ENCODE measurements around the gene OAS3.

DNA sequence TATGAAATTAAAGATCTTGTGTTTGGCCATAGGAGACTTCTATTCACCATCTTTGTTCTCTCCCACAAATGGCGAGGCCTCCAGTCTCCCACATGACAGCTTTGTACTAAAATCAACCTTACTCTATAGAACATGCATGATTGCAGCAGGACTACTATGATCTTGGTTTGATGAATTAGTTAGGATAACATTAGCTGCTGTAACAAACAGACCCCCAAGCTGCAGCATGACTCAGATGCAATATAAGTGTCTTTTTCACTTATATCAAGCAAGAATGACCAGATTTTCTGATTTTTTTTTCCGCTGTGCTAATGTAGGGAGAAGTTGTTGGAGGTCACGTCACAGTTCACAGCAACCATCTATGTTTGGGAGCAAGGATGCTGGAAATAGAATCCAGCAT lies 10.8 kb upstream of the OAS3 start:
- TF ChIP-seq, protein P1, sequence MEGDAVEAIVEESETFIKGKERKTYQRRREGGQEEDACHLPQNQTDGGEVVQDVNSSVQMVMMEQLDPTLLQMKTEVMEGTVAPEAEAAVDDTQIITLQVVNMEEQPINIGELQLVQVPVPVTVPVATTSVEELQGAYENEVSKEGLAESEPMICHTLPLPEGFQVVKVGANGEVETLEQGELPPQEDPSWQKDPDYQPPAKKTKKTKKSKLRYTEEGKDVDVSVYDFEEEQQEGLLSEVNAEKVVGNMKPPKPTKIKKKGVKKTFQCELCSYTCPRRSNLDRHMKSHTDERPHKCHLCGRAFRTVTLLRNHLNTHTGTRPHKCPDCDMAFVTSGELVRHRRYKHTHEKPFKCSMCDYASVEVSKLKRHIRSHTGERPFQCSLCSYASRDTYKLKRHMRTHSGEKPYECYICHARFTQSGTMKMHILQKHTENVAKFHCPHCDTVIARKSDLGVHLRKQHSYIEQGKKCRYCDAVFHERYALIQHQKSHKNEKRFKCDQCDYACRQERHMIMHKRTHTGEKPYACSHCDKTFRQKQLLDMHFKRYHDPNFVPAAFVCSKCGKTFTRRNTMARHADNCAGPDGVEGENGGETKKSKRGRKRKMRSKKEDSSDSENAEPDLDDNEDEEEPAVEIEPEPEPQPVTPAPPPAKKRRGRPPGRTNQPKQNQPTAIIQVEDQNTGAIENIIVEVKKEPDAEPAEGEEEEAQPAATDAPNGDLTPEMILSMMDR (IDR thresholded peaks at IDR 0.05; ENCODE audit: low read depth, low read length, poor library complexity, severe bottlenecking), result no peak
- TF ChIP-seq EZH2phosphoT487 (IDR thresholded peaks at IDR 0.05; ENCODE audit: borderline replicate concordance, low read length), result no peak

All from DOHH2 (cell line).